GM15510 (cell line): ENCODE measurements around the gene MUC5B.

Source experiments
- POLR2A ChIP-seq: IDR thresholded peaks from 3 replicates; pipeline ENCODE4 v1.6.1; 2011; ENCODE audit warnings: borderline replicate concordance; ENCODE audit not compliant: insufficient read length; ENCODE audit errors: extremely low read depth

The MUC5B gene, protein sequence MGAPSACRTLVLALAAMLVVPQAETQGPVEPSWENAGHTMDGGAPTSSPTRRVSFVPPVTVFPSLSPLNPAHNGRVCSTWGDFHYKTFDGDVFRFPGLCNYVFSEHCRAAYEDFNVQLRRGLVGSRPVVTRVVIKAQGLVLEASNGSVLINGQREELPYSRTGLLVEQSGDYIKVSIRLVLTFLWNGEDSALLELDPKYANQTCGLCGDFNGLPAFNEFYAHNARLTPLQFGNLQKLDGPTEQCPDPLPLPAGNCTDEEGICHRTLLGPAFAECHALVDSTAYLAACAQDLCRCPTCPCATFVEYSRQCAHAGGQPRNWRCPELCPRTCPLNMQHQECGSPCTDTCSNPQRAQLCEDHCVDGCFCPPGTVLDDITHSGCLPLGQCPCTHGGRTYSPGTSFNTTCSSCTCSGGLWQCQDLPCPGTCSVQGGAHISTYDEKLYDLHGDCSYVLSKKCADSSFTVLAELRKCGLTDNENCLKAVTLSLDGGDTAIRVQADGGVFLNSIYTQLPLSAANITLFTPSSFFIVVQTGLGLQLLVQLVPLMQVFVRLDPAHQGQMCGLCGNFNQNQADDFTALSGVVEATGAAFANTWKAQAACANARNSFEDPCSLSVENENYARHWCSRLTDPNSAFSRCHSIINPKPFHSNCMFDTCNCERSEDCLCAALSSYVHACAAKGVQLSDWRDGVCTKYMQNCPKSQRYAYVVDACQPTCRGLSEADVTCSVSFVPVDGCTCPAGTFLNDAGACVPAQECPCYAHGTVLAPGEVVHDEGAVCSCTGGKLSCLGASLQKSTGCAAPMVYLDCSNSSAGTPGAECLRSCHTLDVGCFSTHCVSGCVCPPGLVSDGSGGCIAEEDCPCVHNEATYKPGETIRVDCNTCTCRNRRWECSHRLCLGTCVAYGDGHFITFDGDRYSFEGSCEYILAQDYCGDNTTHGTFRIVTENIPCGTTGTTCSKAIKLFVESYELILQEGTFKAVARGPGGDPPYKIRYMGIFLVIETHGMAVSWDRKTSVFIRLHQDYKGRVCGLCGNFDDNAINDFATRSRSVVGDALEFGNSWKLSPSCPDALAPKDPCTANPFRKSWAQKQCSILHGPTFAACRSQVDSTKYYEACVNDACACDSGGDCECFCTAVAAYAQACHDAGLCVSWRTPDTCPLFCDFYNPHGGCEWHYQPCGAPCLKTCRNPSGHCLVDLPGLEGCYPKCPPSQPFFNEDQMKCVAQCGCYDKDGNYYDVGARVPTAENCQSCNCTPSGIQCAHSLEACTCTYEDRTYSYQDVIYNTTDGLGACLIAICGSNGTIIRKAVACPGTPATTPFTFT (N-terminal part only)

GRCh38 chr11:1222491-1223345 lies at the start of gene MUC5B:
Gene MUC5B (plus strand): TSS chr11:1223066. CDS start chr11:1223124, 58 bp downstream.
- no peak for TF ChIP-seq POLR2A

GRCh38 chr11:1174441-1175370 lies 48.2 kb upstream of the MUC5B start:
- TF ChIP-seq POLR2A, result no peak

DNA sequence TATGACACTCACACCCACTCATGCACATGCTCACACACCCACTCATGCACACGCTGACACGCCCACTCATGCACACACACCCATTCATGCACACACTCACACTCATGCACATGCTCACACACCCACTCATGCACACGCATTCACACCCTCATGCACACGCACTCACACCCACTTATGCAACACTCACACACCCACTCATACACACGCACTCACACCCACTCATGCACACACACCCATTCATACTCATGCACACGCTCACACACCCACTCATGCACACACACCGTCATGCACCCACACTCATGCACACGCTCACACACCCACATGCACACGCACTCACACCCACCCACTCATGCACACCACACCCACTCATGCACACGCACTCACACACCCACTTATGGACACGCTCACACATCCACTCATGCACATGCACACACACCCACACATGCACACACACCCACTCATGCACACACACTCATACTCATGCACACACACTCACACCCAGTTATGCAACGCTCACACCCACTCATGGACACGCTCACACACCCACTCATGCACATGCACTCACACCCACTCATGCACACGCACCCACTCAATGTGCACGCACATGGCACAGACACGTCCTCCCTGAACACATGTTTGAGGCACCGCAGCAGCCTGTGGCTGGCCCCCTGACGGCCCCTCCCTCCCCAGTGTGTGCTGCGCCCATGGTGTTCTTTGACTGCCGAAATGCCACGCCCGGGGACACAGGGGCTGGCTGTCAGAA lies 47.2 kb upstream of the MUC5B start:
- TF ChIP-seq POLR2A, result no peak

DNA sequence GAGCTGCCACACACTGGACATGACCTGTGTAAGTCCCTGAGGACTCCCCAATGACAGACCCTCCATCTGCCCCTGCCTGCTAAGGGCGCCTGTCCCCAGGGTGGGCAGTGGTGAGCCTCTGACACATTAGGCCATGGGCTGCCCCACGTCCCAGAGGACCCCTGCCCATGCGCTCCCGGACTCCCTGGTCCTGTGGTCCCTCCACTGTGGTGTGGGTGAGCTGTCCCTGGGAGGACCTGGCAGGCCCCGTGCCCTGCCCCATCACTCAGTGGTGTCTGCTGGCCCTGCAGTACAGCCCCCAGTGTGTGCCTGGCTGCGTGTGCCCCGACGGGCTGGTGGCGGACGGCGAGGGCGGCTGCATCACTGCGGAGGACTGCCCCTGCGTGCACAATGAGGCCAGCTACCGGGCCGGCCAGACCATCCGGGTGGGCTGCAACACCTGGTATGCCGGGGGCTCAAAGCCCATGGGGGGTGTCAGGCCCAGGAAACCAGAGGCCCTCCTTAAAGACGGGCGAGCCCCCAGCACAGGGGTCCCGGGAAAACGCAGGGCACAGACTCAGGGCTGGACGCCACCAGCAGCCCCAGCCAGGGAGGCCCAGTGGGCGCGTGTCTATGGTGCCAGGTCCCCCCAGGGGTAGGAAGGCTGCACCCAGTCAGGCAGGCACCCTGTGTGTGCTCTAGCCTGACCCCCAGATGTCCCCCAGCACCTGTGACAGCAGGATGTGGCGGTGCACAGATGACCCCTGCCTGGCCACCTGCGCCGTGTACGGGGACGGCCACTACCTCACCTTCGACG lies 46.4 kb upstream of the MUC5B start:
- TF ChIP-seq POLR2A, result no peak

- TF ChIP-seq POLR2A, result no peak
Measured at GRCh38 chr11:1177020-1177770, 45.7 kb upstream of the MUC5B start.

GRCh38 chr11:1177771-1178090 lies 45.1 kb upstream of the MUC5B start:
- TF ChIP-seq POLR2A, result no peak

GRCh38 chr11:1178201-1178885 lies 44.5 kb upstream of the MUC5B start:
- TF ChIP-seq POLR2A, result no peak

GRCh38 chr11:1178906-1179305 lies 44.0 kb upstream of the MUC5B start:
- no peak for TF ChIP-seq POLR2A

DNA sequence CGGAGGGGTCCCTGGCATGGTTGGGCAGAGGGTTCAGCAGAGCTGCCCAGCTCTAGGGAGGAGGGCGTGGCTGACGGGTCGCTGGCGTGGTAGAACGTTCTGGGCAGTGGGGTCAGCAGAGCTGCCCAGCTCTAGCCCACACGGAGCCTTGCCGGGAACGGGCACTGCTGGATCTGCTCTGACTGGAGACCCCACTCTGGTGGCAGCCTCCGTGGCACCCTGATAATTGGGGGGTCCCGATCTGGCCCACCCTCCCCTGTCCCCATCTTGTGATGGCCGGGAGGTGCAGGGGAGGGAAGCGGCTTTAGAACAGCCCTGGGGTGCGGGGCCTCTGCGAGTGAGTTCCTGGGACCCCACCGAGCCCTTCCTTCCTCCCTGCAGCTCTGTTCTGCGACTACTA lies 43.2 kb upstream of the MUC5B start:
- TF ChIP-seq POLR2A, result no peak

- TF ChIP-seq POLR2A, result no peak
Measured at GRCh38 chr11:1180171-1180570, 42.7 kb upstream of the MUC5B start.
